Kidney epithelial cell (primary cell): Measurements from ENCODE around the gene ZNF443. TPM values are rescaled to one million over a fixed set of nuclear protein-coding genes. Genes with fewer than 3 reads are reported as not detected.
"Not testable (repeated sequence)": the region's sequence is repeated elsewhere in the genome, so short reads cannot be mapped to it uniquely, and the experiment has no call there.

ENCODE experiments used
- DNase-seq: peaks from one replicate; pipeline ENCODE4 v3.0.0-alpha.2; 2010; ENCODE audit warnings: low read depth
- H3K27me3 ChIP-seq: 2 replicates; pipeline ENCODE4 v1.6.0; 2011; ENCODE audit warnings: low read length; ENCODE audit not compliant: control insufficient read depth, insufficient read depth
- H3K36me3 ChIP-seq: 2 replicates; pipeline ENCODE4 v1.5.1; 2011; ENCODE audit warnings: low read length; ENCODE audit not compliant: control insufficient read depth, insufficient read depth
- H3K4me3 ChIP-seq: 2 replicates; pipeline ENCODE4 v1.5.1; 2011; ENCODE audit warnings: low read depth, mild to moderate bottlenecking, control low read depth, low read length
- CTCF ChIP-seq: IDR thresholded peaks from 2 replicates; pipeline ENCODE4 v1.5.1; 2011; ENCODE audit warnings: mild to moderate bottlenecking, moderate library complexity, low read length, control low read depth, inconsistent platforms; ENCODE audit not compliant: insufficient read depth, poor library complexity, severe bottlenecking
- total RNA-seq: library from RNA; depleted of rRNA; stranded (reverse); fragments of >200 nt; gene quantifications from 2 replicates; pipeline ENCODE4 v1.2.3, GENCODE V29; 2015

Gene ZNF443
- 3.4 and 3.6 TPM in 2 replicates for total RNA-seq

GRCh38 chr19:12440541-12441316, at the start of gene ZNF443:
Gene ZNF443 (minus strand): TSS chr19:12441021. CDS start chr19:12440914, 107 bp downstream.
- Histone ChIP-seq H3K27me3 (no peaks in the 10 kb centered on the region), H3K36me3 (no peaks in the 10 kb centered on the region), H3K4me3 (peak within 1 kb of the TSS; percentile 79)
- DNase-seq, result peak; percentile 92
- no peak for TF ChIP-seq CTCF

- not testable (repeated sequence) for DNase-seq, H3K4me3 ChIP-seq, H3K36me3 ChIP-seq, H3K27me3 ChIP-seq
Measured at GRCh38 chr19:12486265-12486783, 45.5 kb upstream of the ZNF443 start.

- Histone ChIP-seq H3K36me3 (no peaks in the 10 kb centered on the region), H3K4me3 (no peak overlapping the region), H3K27me3 (no peaks in the 10 kb centered on the region)
- no peak for TF ChIP-seq CTCF
- DNase-seq, result no peak
Measured at GRCh38 chr19:12485571-12485970, 44.8 kb upstream of the ZNF443 start.

- Histone ChIP-seq H3K27me3 (no peaks in the 10 kb centered on the region), H3K4me3 (peak overlapping the region; percentile 99), H3K36me3 (no peaks in the 10 kb centered on the region)
- no peak for DNase-seq
- TF ChIP-seq CTCF, result no peak
Measured at GRCh38 chr19:12485052-12485416, 44.2 kb upstream of the ZNF443 start.

- no peak for TF ChIP-seq CTCF
- no peaks in the 10 kb centered on the region for H3K36me3 ChIP-seq
- peak; percentile 43 for DNase-seq
- H3K27me3 ChIP-seq, result no peaks in the 10 kb centered on the region
- peak within 1 kb of the TSS; percentile 99 for H3K4me3 ChIP-seq
Measured at GRCh38 chr19:12484371-12485051, 43.7 kb upstream of the ZNF443 start, which contains the start of gene ZNF709. Gene ZNF709 (minus strand): TSS chr19:12484816. CDS start chr19:12484657, 159 bp downstream.

- DNase-seq, result no peak
- peak overlapping the region; percentile 99 for H3K4me3 ChIP-seq
- no peaks in the 10 kb centered on the region for H3K27me3 ChIP-seq
- no peak for TF ChIP-seq CTCF
- H3K36me3 ChIP-seq, result no peaks in the 10 kb centered on the region
Measured at GRCh38 chr19:12484011-12484370, 43.2 kb upstream of the ZNF443 start.
